GM12872 (cell line): ENCODE results near the gene TSPAN5.

ENCODE experiments used
- CTCF ChIP-seq: IDR thresholded peaks from 3 replicates; pipeline ENCODE4 v1.5.1; 2011; ENCODE audit warnings: low read depth, mild to moderate bottlenecking, low read length, moderate library complexity; ENCODE audit not compliant: insufficient read depth

Gene TSPAN5

DNA sequence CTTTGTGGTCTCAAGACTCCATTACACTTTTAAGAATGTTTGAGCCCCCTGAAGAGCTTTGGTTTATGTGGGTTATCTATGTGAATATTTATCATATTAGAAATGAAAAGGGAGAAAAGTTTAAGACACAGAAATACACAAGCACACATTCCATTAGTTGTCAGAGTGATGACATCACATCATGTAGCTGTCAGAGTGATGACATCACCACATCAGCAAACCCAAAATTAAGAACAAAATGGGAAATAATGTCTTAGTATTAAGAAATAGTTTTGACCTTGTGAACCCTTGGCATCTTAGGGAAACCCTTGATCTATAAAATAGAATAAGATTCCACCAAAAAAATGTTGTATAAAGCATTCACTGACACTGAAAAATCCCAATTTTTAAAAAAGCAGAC lies 195.9 kb downstream of the TSPAN5 start:
- no peak for TF ChIP-seq CTCF

DNA sequence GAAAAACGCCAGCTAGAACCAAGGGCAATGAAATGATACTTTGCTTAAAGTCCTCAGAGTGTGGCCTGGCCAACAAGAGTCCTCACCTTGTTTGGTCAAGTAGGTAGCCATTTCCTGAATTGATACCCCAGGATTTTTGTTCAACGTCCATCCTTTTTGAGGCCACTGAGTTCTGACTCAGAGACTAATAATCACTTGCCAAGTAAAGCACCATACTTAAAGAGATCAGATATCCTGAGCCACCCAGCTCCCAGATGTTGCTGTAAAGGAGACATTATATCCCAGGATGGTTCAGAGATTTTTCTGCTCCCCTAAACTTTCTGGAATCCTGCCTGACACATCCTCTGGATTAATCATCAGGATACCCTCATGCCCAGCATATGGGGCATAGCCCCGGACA lies 206.3 kb downstream of the TSPAN5 start:
- no peak for TF ChIP-seq CTCF

DNA sequence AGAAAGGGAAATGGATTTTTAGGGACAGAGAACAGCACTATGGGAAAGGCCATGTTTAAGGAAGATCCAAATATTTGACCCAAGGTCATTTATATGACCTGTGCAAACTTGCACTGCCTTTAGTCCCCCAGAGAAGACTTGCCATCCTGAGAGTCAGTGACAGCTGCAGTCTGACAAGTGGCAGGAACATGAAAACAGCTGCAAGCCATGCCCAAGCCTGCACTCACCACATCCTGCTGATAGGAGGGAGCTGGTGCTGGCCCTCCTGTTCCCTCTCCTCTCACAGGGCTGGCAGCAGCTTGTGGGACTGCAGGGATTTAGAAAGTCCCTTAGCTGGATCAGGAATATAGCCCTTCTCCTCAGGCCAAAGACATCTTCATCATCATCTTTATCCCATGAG lies 209.5 kb downstream of the TSPAN5 start:
- TF ChIP-seq CTCF, result no peak

DNA sequence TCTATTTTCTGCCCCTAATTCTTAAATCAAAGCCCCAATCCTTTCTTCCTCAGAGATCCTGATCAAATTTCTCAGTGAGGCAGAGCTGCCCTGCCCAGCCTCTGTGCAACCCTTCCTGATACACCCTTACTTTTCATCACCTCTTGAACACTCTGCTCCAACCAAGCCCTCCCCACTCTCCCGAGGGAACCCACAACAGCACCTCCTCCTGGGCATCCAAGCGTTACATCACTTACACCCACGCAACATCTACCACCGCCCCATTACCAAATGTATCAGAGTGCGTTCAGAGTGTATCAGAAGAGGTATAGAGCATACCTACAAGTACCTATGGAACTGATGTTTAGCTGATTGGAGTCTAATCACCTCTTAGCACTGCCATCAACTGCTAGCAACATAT lies 210.8 kb downstream of the TSPAN5 start:
- TF ChIP-seq CTCF, result no peak

DNA sequence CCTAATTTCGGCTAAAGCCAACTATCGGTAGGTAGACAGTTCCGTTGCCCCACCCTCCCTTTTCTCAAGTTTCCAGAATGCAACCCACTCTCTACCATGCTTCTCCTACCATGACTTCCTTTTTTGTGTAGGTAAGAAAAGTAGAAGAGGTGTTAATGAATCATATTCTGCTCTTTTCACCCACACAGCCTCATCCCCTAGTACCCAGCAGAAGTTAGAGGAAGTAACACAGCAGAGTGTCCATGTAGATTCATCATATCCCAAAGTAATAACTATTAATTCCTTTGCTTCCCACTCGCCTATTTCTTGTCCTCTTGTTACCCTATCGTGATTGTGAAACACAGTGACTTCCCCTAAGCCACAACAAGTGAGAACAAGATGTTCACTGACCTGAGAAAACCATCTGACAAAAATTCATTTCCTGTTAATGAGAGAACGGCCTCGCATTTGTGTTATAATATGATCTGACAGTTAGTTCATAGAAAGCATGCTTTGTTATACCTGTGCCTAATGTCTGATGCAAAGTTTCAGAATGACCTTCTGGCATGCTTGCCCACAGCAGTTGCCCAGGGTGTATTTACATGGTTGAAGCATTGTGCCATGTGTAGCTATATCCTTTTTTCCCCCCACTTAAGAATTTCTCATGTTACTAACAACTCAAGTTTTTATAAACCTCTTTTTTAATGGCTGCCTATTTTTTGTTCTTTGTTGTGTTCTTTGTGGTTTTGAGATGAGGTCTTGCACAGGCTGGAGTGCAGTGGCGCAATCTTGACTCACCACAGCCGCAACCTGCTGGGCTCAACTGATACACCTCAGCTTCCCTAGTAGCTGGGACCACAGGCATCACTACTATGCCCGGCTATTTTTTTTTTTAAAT lies 211.7 kb downstream of the TSPAN5 start:
- TF ChIP-seq CTCF, result no peak

DNA sequence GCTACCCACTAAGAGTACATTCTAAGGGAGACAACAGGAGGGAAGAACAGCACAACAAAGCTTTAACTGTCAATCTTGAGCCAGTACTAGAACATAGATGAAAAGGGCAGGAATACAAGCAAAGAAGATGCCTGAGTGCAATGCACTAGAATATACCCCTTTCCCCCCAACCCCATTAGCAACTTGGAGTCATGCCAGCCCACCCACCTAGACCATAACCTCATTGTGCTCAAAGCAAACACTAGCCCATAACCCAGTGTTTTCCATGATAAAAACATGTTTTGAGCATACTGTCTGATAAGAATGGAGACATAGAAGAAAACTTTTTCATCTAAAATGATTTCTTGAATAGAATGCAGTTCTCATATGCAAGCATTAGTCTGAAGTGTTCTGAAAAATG lies 214.0 kb downstream of the TSPAN5 start:
- no peak for TF ChIP-seq CTCF

DNA sequence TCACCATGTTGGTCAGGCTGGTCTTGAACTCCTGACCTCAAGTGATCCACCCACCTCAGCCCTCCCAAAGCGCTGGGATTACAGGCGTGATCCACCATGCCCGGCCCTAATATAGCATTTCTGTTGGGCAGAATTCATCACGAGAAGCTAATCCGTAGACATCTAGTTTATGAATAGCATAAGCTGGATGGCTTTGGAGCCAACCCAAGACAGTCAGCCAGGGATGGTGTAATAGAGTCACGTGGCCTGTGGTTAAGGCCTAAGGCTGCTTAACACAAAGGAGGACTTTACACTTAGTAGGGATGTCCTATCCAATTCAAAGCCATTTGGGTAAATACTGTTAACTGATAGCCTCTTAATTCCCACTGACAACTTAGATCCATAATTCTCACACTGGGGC lies 223.6 kb downstream of the TSPAN5 start:
- no peak for TF ChIP-seq CTCF
